MCF 10A (cell line): ENCODE results near the gene RHOT2. TPM values are rescaled to one million over a fixed set of nuclear protein-coding genes. Genes with fewer than 3 reads are reported as not detected.

Experiments used
- BruUV-seq: library from RNA; stranded (reverse); fragments of 400-500 nt; replicated peaks from 2 replicates; lab custom pipeline; 2021; lab: Mats Ljungman, UMichigan
- CTCF ChIA-PET: fragments of 300-600 bp; sonication (Branson Sonifier 250); formaldehyde crosslinking; extraction: SDS; loops from one replicate; lab custom pipeline; 2021; ENCODE audit warnings: antibody characterized with exemption, inconsistent platforms; lab: Yijun Ruan, JAX
- POLR2A ChIA-PET: fragments of 300-600, 350-650 bp; sonication (Branson Sonifier 250); formaldehyde crosslinking; extraction: SDS; loops from one replicate; lab custom pipeline; 2020; ENCODE audit warnings: antibody characterized with exemption, inconsistent platforms; lab: Yijun Ruan, JAX
- DNase-seq: peaks from one replicate; pipeline ENCODE4 v3.0.0-alpha.2; 2018; ENCODE audit not compliant: unreplicated experiment
- H3K27ac Mint-ChIP-seq: one replicate; pipeline ENCODE4 v1.8.0; 2022; ENCODE audit warnings: mild to moderate bottlenecking, low read depth, mixed read lengths; ENCODE audit not compliant: unreplicated experiment
- H3K27me3 Mint-ChIP-seq: one replicate; pipeline ENCODE4 v1.8.0; 2022; ENCODE audit warnings: mixed read lengths; ENCODE audit not compliant: insufficient read depth, unreplicated experiment
- H3K36me3 Mint-ChIP-seq: one replicate; pipeline ENCODE4 v1.8.0; 2022; ENCODE audit warnings: mild to moderate bottlenecking, moderate library complexity, mixed read lengths; ENCODE audit not compliant: insufficient read depth, unreplicated experiment
- H3K4me1 Mint-ChIP-seq: one replicate; pipeline ENCODE4 v1.8.0; 2022; ENCODE audit warnings: mixed read lengths; ENCODE audit not compliant: insufficient read depth, unreplicated experiment
- H3K4me3 Mint-ChIP-seq: one replicate; pipeline ENCODE4 v1.8.0; 2022; ENCODE audit warnings: mild to moderate bottlenecking, moderate library complexity, mixed read lengths; ENCODE audit not compliant: unreplicated experiment
- H3K9me3 Mint-ChIP-seq: one replicate; pipeline ENCODE4 v1.8.0; 2022; ENCODE audit warnings: mixed read lengths; ENCODE audit not compliant: unreplicated experiment
- CTCF ChIP-seq: fragments of 200-600 bp; IDR thresholded peaks from one replicate; pipeline ENCODE4 v1.8.0; 2022; ENCODE audit warnings: antibody characterized with exemption, mild to moderate bottlenecking; ENCODE audit not compliant: unreplicated experiment
- intact Hi-C: fragments of 100-400 bp; cut with micrococcal nuclease; formaldehyde crosslinking; loops from 2 replicates; pipeline ENCODE4 v1.14.1; 2022
- total RNA-seq: library from RNA; stranded (reverse); gene quantifications from 2 replicates; pipeline ENCODE4 v1.2.3, GENCODE V29; 2022

The RHOT2 gene
- total RNA-seq, 1 experiment from 2014 or later = 118 TPM

- CTCF ChIA-PET = interaction anchor here (0.6 to 2.4 kb wide), 14 partner anchors 8 to 480 kb away, joined by 3 to 14 read pairs (median 4); no protein-coding TSS in a partner anchor
- no peaks in the 10 kb centered on the region for H3K27me3 Mint-ChIP-seq
Observed at GRCh38 chr16:720447-720989, 52.6 kb downstream of the RHOT2 start.

GRCh38 chr16:720990-721764 is 53.2 kb downstream of the RHOT2 start, which contains the start of gene ANTKMT:
ANTKMT (plus strand) TSS chr16:721146; CDS start chr16:721275, 129 bp downstream.
- POLR2A ChIA-PET = interaction anchor here (0.7 to 9.6 kb wide), 26 partner anchors 8 to 1434 kb away, joined by 3 to 124 read pairs (median 7); partner anchors contain the start of genes CHTF18, CIAO3, FBXL16 and JMJD8

More at GRCh38 chr16:720447-720989, 52.6 kb downstream of the RHOT2 start:
- peak; percentile 53 for DNase-seq
- Mint-ChIP-seq H3K4me1 (peaks cover 9% of the 10 kb centered on the region), H3K27ac (peak overlapping the region; percentile 59), H3K36me3 (peaks cover 36% of the 10 kb centered on the region), H3K9me3 (no peaks in the 10 kb centered on the region), H3K4me3 (peak overlapping the region; percentile 78)
- TF ChIP-seq CTCF = peak; percentile 17
- BruUV-seq = no TSS peak
- intact Hi-C loops = no loop called here
- POLR2A ChIA-PET = interaction anchor here (0.7 to 9.6 kb wide), 25 partner anchors 7 to 1434 kb away, joined by 3 to 124 read pairs (median 9); partner anchors contain the start of genes CHTF18, CIAO3, FBXL16 and HAGHL

GRCh38 chr16:721765-722540 is 54.0 kb downstream of the RHOT2 start:
- no peak for TF ChIP-seq CTCF
- H3K4me3 Mint-ChIP-seq = peak overlapping the region; percentile 78
- BruUV-seq = TSS peak; percentile 42
- ChIA-PET CTCF (interaction anchor here (0.8 to 2.3 kb wide), 4 partner anchors 10 to 63 kb away, joined by 3 to 14 read pairs (median 6); no protein-coding TSS in a partner anchor), POLR2A (interaction anchor here (0.7 to 9.6 kb wide), 20 partner anchors 8 to 587 kb away, joined by 3 to 124 read pairs (median 12); partner anchors contain the start of genes CHTF18, CIAO3, FBXL16 and METRN)
- H3K4me1 Mint-ChIP-seq = peaks cover 9% of the 10 kb centered on the region
- no peak for DNase-seq
- H3K27ac Mint-ChIP-seq = no peak overlapping the region
- peaks cover 36% of the 10 kb centered on the region for H3K36me3 Mint-ChIP-seq
- H3K9me3 Mint-ChIP-seq = no peaks in the 10 kb centered on the region
- intact Hi-C loops = no loop called here
- H3K27me3 Mint-ChIP-seq = no peaks in the 10 kb centered on the region

More at GRCh38 chr16:720990-721764, 53.2 kb downstream of the RHOT2 start, which contains the start of gene ANTKMT:
- intact Hi-C loops = no loop called here
- no peaks in the 10 kb centered on the region for H3K27me3 Mint-ChIP-seq
- no TSS peak for BruUV-seq
- no peaks in the 10 kb centered on the region for H3K9me3 Mint-ChIP-seq
- DNase-seq = peak; percentile 82
- TF ChIP-seq CTCF = no peak
- peaks cover 36% of the 10 kb centered on the region for H3K36me3 Mint-ChIP-seq
- H3K4me1 Mint-ChIP-seq = peaks cover 9% of the 10 kb centered on the region
- H3K27ac Mint-ChIP-seq = peak within 1 kb of the TSS; percentile 59
- CTCF ChIA-PET = interaction anchor here (0.8 to 2.4 kb wide), 9 partner anchors 9 to 97 kb away, joined by 3 to 14 read pairs (median 4); no protein-coding TSS in a partner anchor
- peak within 1 kb of the TSS; percentile 78 for H3K4me3 Mint-ChIP-seq
